ENCODE data around the gene TMX3. TPM values are rescaled to one million over a fixed set of nuclear protein-coding genes. Genes with fewer than 3 reads are reported as not detected.

The TMX3 gene, protein sequence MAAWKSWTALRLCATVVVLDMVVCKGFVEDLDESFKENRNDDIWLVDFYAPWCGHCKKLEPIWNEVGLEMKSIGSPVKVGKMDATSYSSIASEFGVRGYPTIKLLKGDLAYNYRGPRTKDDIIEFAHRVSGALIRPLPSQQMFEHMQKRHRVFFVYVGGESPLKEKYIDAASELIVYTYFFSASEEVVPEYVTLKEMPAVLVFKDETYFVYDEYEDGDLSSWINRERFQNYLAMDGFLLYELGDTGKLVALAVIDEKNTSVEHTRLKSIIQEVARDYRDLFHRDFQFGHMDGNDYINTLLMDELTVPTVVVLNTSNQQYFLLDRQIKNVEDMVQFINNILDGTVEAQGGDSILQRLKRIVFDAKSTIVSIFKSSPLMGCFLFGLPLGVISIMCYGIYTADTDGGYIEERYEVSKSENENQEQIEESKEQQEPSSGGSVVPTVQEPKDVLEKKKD
- 49.3 and 60.8 TPM in 2 replicates for total RNA-seq

DNA sequence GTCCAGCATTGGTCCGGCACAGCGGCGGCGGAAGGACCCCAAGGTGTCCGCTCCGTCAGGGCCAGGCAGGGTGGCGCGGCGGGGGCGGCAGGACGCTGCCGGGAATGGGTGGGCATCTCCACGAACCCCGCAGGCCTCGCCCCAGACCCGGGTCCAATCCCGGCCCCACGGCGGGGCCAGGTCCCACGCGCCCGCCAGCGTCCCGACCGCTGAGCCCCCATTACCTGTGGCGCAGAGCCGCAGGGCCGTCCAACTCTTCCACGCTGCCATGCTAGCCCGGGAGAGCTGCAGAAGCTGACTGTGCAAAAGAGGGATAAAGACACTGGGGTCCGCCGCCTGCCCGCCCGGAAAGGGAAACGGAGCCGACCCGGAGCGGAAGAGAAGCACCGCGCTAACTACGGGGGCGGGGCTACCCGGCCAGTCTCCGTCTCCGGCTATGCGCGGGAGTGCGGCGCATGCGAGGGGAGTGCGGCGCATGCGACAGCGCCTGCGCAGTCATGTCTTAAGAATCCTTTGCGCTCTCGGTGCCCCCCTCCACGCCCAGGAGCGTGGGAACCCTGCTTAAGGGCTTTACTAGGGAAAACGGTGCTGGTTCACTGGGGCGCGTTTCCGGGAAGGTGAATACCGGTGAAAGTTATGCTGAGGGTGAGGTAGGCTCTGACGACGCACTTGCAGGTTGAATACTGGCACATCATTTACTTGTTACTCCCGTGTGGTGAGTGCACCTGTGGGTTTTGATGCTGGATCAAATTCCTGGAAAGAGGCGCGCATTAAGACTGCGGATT, at the start of gene TMX3:
TMX3 (minus strand) TSS at position 397 of the 785 bp plus-strand sequence; CDS start at position 270, 127 bp downstream.

Other genes starting within 250 kb of the TMX3 start
- gene CCDC102B, start 83.0 kb upstream of the TMX3 start, total RNA-seq, result 1.2 and 1.4 TPM in 2 replicates

Measured in nasal cavity respiratory epithelium epithelial cell of viscerocranial mucosa (primary cell).